Mucosa of stomach (tissue), 1 donor: ENCODE measurements around the gene MOB1A.
A peak's percentile ranks its signal among the peaks of the same experiment; 100 is the strongest.
"Not testable (repeated sequence)": the region's sequence is repeated elsewhere in the genome, so short reads cannot be mapped to it uniquely, and the experiment has no call there.

Experiments
- H3K27me3 ChIP-seq: one replicate; pipeline ENCODE4 v1.7.0; 2013; ENCODE audit warnings: mild to moderate bottlenecking, low read length; ENCODE audit not compliant: control insufficient read depth, insufficient read depth
- H3K36me3 ChIP-seq: one replicate; pipeline ENCODE4 v1.7.0; 2013; ENCODE audit warnings: low read length; ENCODE audit not compliant: control insufficient read depth, insufficient read depth
- H3K4me1 ChIP-seq: one replicate; pipeline ENCODE4 v1.7.0; 2013; ENCODE audit warnings: mild to moderate bottlenecking, low read length; ENCODE audit not compliant: control insufficient read depth, insufficient read depth
- H3K4me3 ChIP-seq: one replicate; pipeline ENCODE4 v1.7.0; 2013; ENCODE audit warnings: low read length
- H3K9ac ChIP-seq: one replicate; pipeline ENCODE4 v1.7.0; 2013; ENCODE audit warnings: mild to moderate bottlenecking, low read length, moderate library complexity
- H3K9me3 ChIP-seq: one replicate; pipeline ENCODE4 v1.7.0; 2013; ENCODE audit warnings: mild to moderate bottlenecking, low read length, moderate library complexity; ENCODE audit not compliant: control insufficient read depth
- donor health status: Pancreatic carcinoma.

MOB1A gene

DNA sequence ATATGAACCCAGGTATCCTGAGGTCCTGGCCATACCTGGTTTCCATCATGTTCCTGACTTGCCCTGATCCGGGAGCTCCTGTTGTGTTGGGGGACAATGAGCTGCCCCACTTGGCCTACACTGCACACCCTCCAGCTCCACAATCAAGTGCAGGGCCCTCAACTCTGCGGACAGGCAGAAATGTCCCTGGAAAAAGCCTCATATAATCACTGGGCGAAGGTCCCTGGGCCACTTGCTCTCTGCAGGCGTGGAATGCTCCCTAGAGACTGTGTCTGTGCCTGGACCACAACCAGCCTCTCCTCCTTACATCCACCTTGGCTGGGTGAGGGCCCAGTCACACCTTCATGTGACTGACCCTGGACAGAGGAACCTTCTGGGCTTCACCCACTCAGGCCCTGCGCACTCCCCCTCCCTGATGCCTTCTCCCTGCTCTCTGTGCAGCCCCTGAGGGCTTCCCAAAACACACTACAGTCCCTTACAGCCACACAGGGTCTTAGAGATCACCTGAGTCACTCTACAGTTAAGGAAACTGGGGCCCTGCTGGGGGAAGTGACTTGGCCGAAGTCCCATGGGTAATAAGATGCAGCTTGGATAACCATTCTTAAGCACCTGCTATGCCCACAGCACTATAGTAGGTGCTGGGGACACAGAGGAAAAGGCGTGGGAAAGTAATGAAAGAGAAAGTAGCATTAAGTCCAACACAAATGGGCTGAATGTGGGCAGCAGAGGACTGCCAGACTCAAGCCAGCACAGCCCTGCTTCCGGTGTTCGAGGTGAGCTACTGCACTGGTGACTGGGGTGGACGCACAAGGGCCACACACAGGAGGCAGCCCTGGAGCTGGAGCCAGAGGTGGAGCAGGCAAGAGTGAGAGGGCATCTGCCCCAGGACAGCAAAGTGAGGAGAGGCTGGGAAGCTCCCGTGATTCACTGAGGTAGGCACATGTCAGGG is 40.8 kb downstream of the MOB1A start:
- no peak overlapping the region for H3K9ac ChIP-seq
- no peaks in the 10 kb centered on the region for H3K9me3 ChIP-seq
- no peaks in the 10 kb centered on the region for H3K27me3 ChIP-seq
- H3K4me1 ChIP-seq, result no peaks in the 10 kb centered on the region
- H3K36me3 ChIP-seq, result no peaks in the 10 kb centered on the region
- no peak overlapping the region for H3K4me3 ChIP-seq

DNA sequence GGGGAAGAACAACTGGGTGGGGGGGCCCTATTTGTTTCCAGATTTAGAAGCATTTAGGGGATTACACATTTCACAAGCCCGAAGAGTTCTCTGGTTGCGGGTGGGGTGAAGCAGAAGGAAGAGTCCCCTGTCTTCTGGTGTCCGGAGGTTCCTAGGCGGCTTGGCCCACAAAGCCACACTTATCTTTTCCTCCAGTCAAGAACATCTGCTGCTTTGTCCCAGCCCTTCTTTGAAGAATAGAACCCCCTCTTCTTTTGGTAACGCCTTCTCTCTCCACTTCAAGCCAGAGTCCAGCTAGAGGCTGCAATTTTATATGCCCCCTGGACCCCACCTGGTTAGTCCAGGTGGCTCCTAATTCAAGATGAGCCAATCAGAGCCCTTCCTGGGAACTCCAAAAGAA is 46.8 kb downstream of the MOB1A start:
- Histone ChIP-seq H3K9ac (no peak overlapping the region), H3K27me3 (peaks cover 23% of the 10 kb centered on the region), H3K9me3 (no peaks in the 10 kb centered on the region), H3K4me1 (no peaks in the 10 kb centered on the region), H3K4me3 (no peak overlapping the region), H3K36me3 (no peaks in the 10 kb centered on the region)

DNA sequence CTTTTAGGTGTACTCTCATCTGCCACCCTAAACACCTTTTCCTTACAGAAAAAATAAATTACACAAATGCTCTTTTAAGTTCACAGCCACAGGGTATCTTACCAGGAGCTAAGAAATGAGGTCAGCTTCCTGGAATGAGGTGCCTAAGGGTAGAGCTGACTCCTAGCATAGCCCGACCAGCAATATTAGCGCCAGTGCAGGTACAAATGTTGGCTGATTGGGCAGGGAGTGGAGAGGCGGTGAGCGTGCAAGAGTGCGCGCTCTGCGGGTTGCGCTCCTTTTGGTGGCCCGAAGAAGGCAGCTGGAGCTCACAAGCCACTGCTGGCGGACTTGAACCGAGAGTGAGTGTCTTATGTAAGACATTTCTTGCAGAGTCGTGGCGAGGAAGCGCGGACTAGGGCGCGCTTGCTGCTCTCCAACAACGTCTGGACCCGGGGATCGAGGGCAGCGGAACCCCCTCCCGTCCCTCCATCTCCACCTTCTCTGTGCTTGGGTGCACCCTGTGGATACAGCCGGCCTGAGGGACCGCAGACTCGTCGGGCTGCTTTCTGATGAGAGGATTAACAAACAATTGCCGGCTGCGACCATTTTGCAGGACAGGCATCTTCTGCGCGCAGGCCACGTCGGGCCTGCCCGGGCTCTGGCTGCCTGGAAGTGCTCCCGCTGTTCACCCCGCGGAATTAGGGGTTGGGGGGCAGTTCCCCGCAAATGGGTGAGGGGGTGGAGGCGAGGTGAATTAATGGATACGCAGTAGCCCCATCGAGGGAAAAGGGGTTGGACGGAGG is 48.3 kb downstream of the MOB1A start:
- Histone ChIP-seq H3K27me3 (peaks cover 23% of the 10 kb centered on the region), H3K36me3 (no peaks in the 10 kb centered on the region), H3K4me3 (no peak overlapping the region), H3K9ac (no peak overlapping the region), H3K4me1 (no peaks in the 10 kb centered on the region), H3K9me3 (no peaks in the 10 kb centered on the region)

DNA sequence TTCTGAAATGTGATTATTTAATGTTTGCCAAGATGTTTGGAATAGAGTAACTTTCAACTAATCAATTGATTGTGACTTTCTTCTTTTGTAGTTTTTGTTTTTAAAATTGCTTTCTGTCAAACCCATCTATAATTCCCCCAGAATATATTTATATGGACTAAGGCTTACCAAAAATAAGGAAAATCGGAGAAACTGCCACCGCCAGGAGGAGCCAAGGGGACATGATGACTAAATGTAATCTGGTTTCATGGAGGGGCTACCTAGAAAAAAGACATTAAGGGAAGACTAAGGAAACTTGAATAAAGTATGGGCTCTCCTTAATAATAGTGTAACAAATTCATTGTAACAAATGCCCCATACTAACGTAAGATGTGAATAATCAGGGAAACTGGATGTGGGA is 50.5 kb downstream of the MOB1A start:
- Histone ChIP-seq H3K4me3 (no peak overlapping the region), H3K9me3 (no peaks in the 10 kb centered on the region), H3K36me3 (no peaks in the 10 kb centered on the region), H3K4me1 (no peaks in the 10 kb centered on the region), H3K9ac (no peak overlapping the region), H3K27me3 (peaks cover 23% of the 10 kb centered on the region)

DNA sequence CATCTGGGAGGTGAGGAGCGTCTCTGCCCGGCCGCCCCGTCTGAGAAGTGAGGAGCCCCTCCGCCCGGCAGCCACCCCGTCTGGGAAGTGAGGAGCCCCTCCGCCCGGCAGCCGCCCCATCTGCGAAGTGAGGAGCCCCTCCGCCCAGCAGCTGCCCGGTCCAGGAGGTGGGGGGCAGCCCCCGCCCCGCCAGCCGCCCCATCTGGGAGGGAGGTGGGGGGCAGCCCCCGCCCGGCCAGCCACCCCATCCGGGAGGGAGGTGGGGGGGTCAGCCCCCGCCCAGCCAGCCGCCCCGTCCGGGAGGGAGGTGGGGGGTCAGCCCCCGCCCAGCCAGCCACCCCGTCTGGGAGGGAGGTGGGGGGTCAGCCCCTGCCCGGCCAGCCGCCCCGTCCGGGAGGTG is 54.7 kb downstream of the MOB1A start:
- H3K36me3 ChIP-seq, H3K9ac ChIP-seq, H3K9me3 ChIP-seq, H3K27me3 ChIP-seq, H3K4me3 ChIP-seq, H3K4me1 ChIP-seq: not testable (repeated sequence)

DNA sequence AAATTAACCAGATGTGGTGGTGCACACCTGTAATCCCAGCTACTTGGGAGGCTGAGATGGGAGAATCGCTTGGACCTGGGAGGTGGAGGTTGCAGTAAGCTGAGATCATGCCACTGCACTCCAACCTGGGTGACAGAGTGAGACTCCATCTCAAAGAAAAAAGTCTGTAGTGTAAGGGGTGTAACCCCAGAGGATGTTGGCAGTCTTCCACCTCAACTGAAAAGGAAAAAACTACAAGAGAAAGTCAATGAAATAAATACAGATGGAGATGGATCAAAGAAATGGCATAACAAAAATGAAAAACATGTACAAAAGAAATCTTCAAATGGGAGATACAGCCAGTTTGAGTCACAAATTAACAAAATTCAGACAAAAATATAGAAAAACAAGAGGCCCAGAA is 56.8 kb downstream of the MOB1A start:
- H3K27me3 ChIP-seq, H3K9me3 ChIP-seq, H3K4me1 ChIP-seq, H3K36me3 ChIP-seq, H3K9ac ChIP-seq, H3K4me3 ChIP-seq: not testable (repeated sequence)

DNA sequence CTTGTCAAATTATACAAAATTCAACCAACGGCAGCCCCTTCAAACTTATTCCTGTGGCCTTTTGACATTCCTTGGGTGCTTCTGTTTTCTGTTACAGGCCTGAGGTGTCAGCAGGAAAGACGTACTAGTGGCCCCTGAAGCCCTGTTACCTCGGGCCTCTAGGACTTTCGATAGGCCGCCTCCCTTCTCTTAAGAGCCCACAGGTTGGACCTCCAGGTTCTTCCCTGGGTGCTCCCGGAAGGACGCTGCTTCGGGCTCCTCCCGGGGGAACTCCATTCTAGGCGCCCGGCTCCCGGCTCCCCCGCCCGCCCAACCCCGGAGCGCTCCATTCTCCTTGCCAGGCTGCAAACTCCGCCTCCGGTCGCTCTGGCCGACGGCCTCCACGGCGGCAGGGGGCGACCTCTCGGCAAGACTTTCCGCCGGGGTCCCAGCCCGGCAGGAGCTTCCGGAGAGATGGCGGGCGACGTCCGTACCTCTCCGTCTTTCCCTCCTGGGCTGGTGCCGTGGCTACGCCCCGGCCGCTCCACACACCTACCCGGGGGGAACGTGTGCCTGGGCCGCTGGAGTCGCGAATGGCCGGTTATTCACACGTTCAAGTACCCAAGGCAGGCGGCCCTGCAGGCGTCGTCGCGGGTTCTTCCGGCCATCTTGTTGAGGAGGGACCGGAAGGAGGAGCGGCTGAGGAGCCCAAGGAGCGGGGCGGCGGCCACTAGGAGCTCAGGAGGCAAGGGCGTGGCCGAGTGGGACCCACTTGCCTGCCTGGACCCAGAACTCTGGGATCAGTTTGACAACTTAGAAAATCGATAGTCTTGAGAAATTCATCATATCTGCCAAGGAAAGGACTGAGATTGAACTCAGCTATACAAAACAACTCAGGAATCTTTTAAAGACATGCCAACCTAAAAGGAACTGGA is 58.5 kb downstream of the MOB1A start:
- H3K9me3 ChIP-seq, result no peaks in the 10 kb centered on the region
- H3K36me3 ChIP-seq, result no peaks in the 10 kb centered on the region
- H3K27me3 ChIP-seq, result no peaks in the 10 kb centered on the region
- H3K4me3 ChIP-seq, result peak overlapping the region; percentile 69
- H3K4me1 ChIP-seq, result no peaks in the 10 kb centered on the region
- H3K9ac ChIP-seq, result peak overlapping the region; percentile 67

DNA sequence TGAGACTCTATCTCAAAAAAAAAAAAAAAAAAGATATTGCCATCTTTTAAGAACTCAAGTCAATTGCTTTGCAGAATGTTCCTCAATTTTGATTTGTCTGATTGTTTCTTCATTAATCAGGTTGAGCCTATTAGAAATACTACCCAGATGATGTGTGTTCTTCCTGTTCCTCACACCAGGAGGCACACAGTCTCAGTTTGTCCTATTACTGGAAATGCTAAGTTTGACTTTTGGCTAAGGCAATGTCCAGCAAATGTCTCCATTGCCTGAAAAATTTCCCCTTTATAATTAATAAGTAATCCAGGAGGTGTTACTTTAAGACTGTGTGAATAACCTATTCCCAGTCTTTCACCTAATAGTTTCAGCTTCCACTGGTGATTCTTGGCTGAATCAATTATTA is 59.3 kb downstream of the MOB1A start:
- no peaks in the 10 kb centered on the region for H3K4me1 ChIP-seq
- no peaks in the 10 kb centered on the region for H3K36me3 ChIP-seq
- H3K9ac ChIP-seq, result no peak overlapping the region
- H3K27me3 ChIP-seq, result no peaks in the 10 kb centered on the region
- H3K4me3 ChIP-seq, result no peak overlapping the region
- no peaks in the 10 kb centered on the region for H3K9me3 ChIP-seq

DNA sequence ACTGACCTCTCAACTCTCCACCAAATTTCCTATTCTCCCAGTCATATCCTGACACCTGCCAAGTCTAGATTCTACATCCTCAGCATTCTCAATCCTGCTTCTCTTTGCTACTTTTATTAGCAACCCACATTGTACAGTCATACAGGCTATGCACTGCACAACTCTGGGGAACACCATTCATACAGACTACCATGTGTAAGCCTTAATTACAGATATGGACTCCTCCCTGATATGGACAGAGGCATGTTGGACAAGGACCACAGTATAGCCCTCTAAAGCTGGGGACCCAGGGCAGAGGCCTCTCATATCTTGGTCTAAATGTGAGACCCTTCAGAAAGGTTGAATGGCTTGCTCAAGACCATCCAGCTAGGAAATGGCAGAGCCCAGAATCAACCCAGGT is 67.3 kb downstream of the MOB1A start:
- no peaks in the 10 kb centered on the region for H3K9me3 ChIP-seq

DNA sequence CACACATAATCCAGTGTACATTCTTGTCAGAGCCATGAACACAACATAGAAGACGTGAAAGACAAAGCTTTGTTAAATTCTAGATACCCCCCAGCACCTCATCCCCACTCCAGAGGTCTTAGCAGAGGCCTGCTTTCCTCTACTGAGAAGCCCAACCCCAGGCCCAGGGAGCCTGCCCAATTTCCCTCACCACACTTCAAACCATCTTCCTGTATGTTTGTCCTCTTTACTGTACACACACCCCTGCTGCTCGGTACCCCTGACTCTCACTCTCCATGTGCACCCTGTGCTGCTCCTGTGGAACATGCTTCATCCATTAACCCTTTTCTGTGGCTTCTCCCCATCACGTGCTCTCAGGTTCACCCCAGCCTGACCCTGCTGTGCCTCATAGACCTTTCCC is 68.1 kb downstream of the MOB1A start:
- Histone ChIP-seq H3K4me1 (no peaks in the 10 kb centered on the region), H3K4me3 (no peak overlapping the region), H3K9ac (no peak overlapping the region)

More for the DNA sequence above, 67.3 kb downstream of the MOB1A start:
- no peak overlapping the region for H3K9ac ChIP-seq
- no peaks in the 10 kb centered on the region for H3K36me3 ChIP-seq
- H3K27me3 ChIP-seq, result no peaks in the 10 kb centered on the region
- no peak overlapping the region for H3K4me3 ChIP-seq
- no peaks in the 10 kb centered on the region for H3K4me1 ChIP-seq

DNA sequence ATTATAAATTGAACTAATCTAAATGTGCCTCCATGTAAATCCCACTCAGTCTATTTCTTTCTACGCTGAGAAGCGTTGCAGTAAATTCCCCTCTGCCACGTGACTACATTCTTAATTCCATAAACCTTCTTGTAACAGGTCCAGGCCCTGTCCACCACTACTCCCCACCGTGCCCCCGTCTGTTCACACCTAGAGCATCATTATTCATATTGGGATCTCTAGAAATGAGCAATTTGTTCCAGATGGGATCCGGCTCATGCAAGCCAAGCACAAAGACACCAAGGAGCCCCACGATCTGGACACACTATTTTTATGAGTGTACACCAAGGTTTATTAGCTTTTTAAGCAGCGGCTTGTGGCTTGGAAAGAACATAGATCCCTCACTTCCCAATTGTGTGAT is 69.1 kb downstream of the MOB1A start:
- no peaks in the 10 kb centered on the region for H3K27me3 ChIP-seq

More for the DNA sequence above, 68.1 kb downstream of the MOB1A start:
- Histone ChIP-seq H3K36me3 (no peaks in the 10 kb centered on the region), H3K9me3 (no peaks in the 10 kb centered on the region), H3K27me3 (no peaks in the 10 kb centered on the region)

More for the DNA sequence above, 69.1 kb downstream of the MOB1A start:
- no peaks in the 10 kb centered on the region for H3K9me3 ChIP-seq
- no peaks in the 10 kb centered on the region for H3K4me1 ChIP-seq
- no peak overlapping the region for H3K9ac ChIP-seq
- no peak overlapping the region for H3K4me3 ChIP-seq
- H3K36me3 ChIP-seq, result no peaks in the 10 kb centered on the region
